Breast epithelium (tissue), 3 donors: Measurements from ENCODE around the gene PRRX1.

ENCODE experiments used
- POLR2A ChIP-seq: fragments of 450-650 bp; IDR thresholded peaks from one replicate; pipeline ENCODE4 v1.6.1; 2016; ENCODE audit warnings: antibody characterized with exemption, mild to moderate bottlenecking, moderate library complexity
- TF ChIP-seq, protein P1 (sequence below), 3 donors: fragments of 450-650 bp; IDR thresholded peaks; one replicate each; pipeline ENCODE4 v1.5.1; 2016 to 2017; ENCODE audit warnings: antibody characterized with exemption in 3 of 3, mild to moderate bottlenecking in 3 of 3, moderate library complexity in 3 of 3

- TF ChIP-seq, protein P1, sequence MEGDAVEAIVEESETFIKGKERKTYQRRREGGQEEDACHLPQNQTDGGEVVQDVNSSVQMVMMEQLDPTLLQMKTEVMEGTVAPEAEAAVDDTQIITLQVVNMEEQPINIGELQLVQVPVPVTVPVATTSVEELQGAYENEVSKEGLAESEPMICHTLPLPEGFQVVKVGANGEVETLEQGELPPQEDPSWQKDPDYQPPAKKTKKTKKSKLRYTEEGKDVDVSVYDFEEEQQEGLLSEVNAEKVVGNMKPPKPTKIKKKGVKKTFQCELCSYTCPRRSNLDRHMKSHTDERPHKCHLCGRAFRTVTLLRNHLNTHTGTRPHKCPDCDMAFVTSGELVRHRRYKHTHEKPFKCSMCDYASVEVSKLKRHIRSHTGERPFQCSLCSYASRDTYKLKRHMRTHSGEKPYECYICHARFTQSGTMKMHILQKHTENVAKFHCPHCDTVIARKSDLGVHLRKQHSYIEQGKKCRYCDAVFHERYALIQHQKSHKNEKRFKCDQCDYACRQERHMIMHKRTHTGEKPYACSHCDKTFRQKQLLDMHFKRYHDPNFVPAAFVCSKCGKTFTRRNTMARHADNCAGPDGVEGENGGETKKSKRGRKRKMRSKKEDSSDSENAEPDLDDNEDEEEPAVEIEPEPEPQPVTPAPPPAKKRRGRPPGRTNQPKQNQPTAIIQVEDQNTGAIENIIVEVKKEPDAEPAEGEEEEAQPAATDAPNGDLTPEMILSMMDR (IDR thresholded peaks at IDR 0.05) = no peak
- no peak for TF ChIP-seq POLR2A
Observed at GRCh38 chr1:170705981-170706380, 42.0 kb downstream of the PRRX1 start.
